Stimulated activated CD4-positive, alpha-beta T cell treated with anti-CD3 and anti-CD28 coated beads, Interleukin-12 subunit alpha, Interleukin-12 subunit beta, amount 100 ng/mL, for 24 hours (primary cell): Measurements from ENCODE around the gene LYPD6.

ENCODE experiments used
- DNase-seq, 2 experiments: peaks; one replicate each; pipeline ENCODE4 v3.0.0-alpha.2; 2020; ENCODE audit warnings: low read depth in 2 of 2

Gene LYPD6

GRCh38 chr2:149507974-149508373 lies 177.6 kb downstream of the LYPD6 start:
- no peak for DNase-seq

DNA sequence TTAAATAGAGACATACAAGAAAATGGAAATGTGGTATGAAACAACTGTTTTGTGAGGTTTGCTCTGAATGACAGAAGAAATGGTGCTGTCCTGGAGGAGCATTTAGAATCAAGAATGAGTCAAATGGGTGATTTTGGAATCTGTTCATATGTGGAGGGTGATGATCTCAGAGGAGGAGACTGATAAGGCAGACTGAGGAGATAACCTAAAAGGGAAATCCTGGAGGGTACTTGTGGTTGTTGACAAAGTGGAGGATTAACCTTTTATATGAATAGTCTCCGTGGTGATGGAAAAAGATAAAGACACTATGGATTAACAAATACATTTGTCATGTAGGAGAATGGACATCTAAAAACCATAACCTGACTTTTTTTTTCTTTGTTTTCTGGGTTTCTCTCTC lies 183.1 kb downstream of the LYPD6 start:
- DNase-seq, result no peak
